Measurements from ENCODE around the gene ENTPD3. TPM values are rescaled to one million over a fixed set of nuclear protein-coding genes. Genes with fewer than 3 reads are reported as not detected.

ENTPD3 gene
- total RNA-seq (ENCODE audit: unreplicated experiment), result not detected
- long read RNA-seq, result 0 reads

GRCh38 chr3:40387001-40387894, at the start of gene ENTPD3:
ENTPD3 (plus strand) TSS chr3:40387184; CDS start chr3:40388058, 874 bp downstream.
- H3K27ac Mint-ChIP-seq (ENCODE audit: unreplicated experiment), result no peak within 1 kb of the TSS
- peak; percentile 45 for DNase-seq (ENCODE audit: low spot score)
- peaks cover 8% of the 10 kb centered on the region for H3K27me3 Mint-ChIP-seq (ENCODE audit: unreplicated experiment)
- no peaks in the 10 kb centered on the region for H3K9me3 Mint-ChIP-seq (ENCODE audit: unreplicated experiment)
- H3K36me3 Mint-ChIP-seq (ENCODE audit: low read depth, unreplicated experiment), result no peaks in the 10 kb centered on the region
- TF ChIP-seq CTCF (IDR thresholded peaks at IDR 0.05; ENCODE audit: unreplicated experiment), result no peak
- no peaks in the 10 kb centered on the region for H3K4me1 Mint-ChIP-seq (ENCODE audit: unreplicated experiment)
- peak within 1 kb of the TSS; percentile 89 for H3K4me3 Mint-ChIP-seq (ENCODE audit: unreplicated experiment)

DNA sequence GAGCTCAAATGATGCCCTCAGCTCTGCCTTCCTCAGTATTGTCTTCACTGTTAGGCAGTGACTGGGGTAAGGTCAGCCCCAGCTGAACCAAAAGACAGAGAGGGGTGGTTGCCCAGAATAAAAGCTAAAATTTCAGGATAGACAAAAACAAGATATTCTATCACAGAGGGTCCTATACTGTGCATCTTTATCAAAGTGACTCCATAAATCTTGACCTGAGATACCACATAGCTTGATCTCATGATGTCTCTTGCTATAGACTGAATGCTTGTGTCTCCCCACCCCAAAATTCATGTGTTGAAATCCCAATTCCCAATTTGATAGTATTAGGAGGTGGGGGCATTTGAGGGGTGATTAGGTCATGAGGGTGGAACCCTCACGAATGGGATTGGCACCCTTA, 47.1 kb upstream of the ENTPD3 start:
- no peak for TF ChIP-seq CTCF (IDR thresholded peaks at IDR 0.05; ENCODE audit: unreplicated experiment)
- no peaks in the 10 kb centered on the region for H3K9me3 Mint-ChIP-seq (ENCODE audit: unreplicated experiment)
- peaks cover 2% of the 10 kb centered on the region for H3K27me3 Mint-ChIP-seq (ENCODE audit: unreplicated experiment)
- H3K27ac Mint-ChIP-seq (ENCODE audit: unreplicated experiment), result no peak overlapping the region
- DNase-seq (ENCODE audit: low spot score), result no peak
- no peak overlapping the region for H3K4me3 Mint-ChIP-seq (ENCODE audit: unreplicated experiment)
- no peaks in the 10 kb centered on the region for H3K36me3 Mint-ChIP-seq (ENCODE audit: low read depth, unreplicated experiment)
- H3K4me1 Mint-ChIP-seq (ENCODE audit: unreplicated experiment), result no peaks in the 10 kb centered on the region

DNA sequence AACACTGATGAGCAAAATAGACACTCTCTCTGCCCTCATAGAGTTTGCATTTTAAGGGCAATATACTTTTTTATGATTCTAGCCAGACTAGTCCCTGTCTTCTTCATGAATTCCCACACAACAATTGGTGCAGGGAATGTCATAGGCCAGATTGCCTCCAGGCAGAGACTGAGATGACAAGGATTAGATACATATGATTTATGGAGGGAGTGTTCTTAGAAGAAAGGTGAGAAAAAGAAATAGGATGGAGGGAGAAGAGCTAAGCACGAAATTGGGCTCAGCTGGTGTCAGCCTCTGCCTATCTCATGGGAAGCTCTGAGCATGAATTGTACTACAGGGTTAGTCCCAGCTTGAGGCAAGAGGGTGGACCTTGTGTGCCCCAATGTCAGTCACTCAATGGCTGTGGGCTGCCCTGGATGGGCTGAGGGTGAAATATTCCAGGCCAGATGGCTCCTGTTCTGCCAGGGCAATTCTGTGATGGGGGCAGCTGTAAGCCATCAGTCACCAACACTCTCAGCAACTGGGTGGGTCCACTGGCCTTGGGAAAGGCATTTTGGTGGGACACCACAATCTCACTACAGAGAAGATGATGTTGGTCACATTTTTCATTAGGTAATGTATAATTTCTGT, 46.3 kb upstream of the ENTPD3 start:
- Mint-ChIP-seq H3K36me3 (ENCODE audit: low read depth, unreplicated experiment) (no peaks in the 10 kb centered on the region), H3K4me3 (ENCODE audit: unreplicated experiment) (no peak overlapping the region), H3K27me3 (ENCODE audit: unreplicated experiment) (peaks cover 2% of the 10 kb centered on the region), H3K27ac (ENCODE audit: unreplicated experiment) (no peak overlapping the region), H3K4me1 (ENCODE audit: unreplicated experiment) (no peaks in the 10 kb centered on the region), H3K9me3 (ENCODE audit: unreplicated experiment) (no peaks in the 10 kb centered on the region)
- no peak for TF ChIP-seq CTCF (IDR thresholded peaks at IDR 0.05; ENCODE audit: unreplicated experiment)
- no peak for DNase-seq (ENCODE audit: low spot score)

GRCh38 chr3:40341671-40342070, 45.3 kb upstream of the ENTPD3 start:
- H3K27me3 Mint-ChIP-seq (ENCODE audit: unreplicated experiment), result peaks cover 2% of the 10 kb centered on the region
- H3K9me3 Mint-ChIP-seq (ENCODE audit: unreplicated experiment), result no peaks in the 10 kb centered on the region
- no peaks in the 10 kb centered on the region for H3K4me1 Mint-ChIP-seq (ENCODE audit: unreplicated experiment)
- no peak for DNase-seq (ENCODE audit: low spot score)
- H3K36me3 Mint-ChIP-seq (ENCODE audit: low read depth, unreplicated experiment), result no peaks in the 10 kb centered on the region
- TF ChIP-seq CTCF (IDR thresholded peaks at IDR 0.05; ENCODE audit: unreplicated experiment), result no peak
- no peak overlapping the region for H3K4me3 Mint-ChIP-seq (ENCODE audit: unreplicated experiment)
- H3K27ac Mint-ChIP-seq (ENCODE audit: unreplicated experiment), result no peak overlapping the region

DNA sequence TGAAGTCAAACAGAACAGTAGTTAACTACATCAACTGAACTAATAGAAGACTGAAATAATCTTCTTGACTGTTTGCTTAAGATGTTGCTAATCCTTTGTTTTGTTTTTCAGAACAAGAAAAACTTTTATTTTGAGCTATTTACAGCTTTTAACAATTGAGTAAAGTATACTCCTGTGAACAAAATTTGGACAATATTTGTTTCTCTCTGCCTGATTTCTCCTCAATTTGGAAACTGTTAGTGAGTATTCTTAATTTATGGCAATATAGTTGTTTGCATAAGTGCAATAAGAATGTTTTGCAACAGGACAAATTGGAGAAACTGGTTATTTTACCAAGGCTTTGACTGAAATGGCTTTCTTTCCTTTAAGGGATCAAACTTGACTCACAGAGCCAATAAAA, 36.5 kb upstream of the ENTPD3 start:
- no peak for TF ChIP-seq CTCF (IDR thresholded peaks at IDR 0.05; ENCODE audit: unreplicated experiment)
- H3K27me3 Mint-ChIP-seq (ENCODE audit: unreplicated experiment), result no peaks in the 10 kb centered on the region
- DNase-seq (ENCODE audit: low spot score), result no peak
- no peak overlapping the region for H3K27ac Mint-ChIP-seq (ENCODE audit: unreplicated experiment)
- H3K4me3 Mint-ChIP-seq (ENCODE audit: unreplicated experiment), result no peak overlapping the region
- no peaks in the 10 kb centered on the region for H3K36me3 Mint-ChIP-seq (ENCODE audit: low read depth, unreplicated experiment)
- H3K9me3 Mint-ChIP-seq (ENCODE audit: unreplicated experiment), result peaks cover 5% of the 10 kb centered on the region
- no peaks in the 10 kb centered on the region for H3K4me1 Mint-ChIP-seq (ENCODE audit: unreplicated experiment)
